Measurements from ENCODE around the gene CTSK.

Gene CTSK

DNA sequence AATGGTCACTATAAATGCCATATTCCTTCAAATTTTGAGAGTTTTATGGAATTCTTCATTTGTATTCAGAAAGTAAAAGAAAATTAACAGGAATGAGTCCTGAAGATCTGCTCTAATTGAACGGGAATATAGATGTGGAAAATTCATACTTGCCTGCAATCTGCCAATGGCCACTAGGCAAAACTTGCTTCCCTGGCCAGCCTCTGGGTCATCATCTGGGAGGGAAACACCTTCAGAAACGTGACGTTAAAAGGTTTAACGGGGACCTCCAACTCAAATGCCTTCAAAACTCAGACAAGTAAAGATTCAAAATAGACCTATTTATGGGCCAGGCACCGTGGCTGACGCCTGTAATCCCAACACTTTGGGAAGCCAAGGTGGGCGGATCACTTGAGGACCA is 21.7 kb upstream of the CTSK start:
- no peak for TF ChIP-seq TAF1 (IDR thresholded peaks at IDR 0.05; ENCODE audit: borderline replicate concordance, insufficient read depth, low read length)
- TF ChIP-seq SIN3A (IDR thresholded peaks at IDR 0.05; ENCODE audit: borderline replicate concordance, insufficient read depth, low read length): no peak
- TF ChIP-seq POLR2AphosphoS5 (IDR thresholded peaks at IDR 0.05; ENCODE audit: low read depth, low read length): no peak
- TF ChIP-seq, protein P1, sequence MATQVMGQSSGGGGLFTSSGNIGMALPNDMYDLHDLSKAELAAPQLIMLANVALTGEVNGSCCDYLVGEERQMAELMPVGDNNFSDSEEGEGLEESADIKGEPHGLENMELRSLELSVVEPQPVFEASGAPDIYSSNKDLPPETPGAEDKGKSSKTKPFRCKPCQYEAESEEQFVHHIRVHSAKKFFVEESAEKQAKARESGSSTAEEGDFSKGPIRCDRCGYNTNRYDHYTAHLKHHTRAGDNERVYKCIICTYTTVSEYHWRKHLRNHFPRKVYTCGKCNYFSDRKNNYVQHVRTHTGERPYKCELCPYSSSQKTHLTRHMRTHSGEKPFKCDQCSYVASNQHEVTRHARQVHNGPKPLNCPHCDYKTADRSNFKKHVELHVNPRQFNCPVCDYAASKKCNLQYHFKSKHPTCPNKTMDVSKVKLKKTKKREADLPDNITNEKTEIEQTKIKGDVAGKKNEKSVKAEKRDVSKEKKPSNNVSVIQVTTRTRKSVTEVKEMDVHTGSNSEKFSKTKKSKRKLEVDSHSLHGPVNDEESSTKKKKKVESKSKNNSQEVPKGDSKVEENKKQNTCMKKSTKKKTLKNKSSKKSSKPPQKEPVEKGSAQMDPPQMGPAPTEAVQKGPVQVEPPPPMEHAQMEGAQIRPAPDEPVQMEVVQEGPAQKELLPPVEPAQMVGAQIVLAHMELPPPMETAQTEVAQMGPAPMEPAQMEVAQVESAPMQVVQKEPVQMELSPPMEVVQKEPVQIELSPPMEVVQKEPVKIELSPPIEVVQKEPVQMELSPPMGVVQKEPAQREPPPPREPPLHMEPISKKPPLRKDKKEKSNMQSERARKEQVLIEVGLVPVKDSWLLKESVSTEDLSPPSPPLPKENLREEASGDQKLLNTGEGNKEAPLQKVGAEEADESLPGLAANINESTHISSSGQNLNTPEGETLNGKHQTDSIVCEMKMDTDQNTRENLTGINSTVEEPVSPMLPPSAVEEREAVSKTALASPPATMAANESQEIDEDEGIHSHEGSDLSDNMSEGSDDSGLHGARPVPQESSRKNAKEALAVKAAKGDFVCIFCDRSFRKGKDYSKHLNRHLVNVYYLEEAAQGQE (IDR thresholded peaks at IDR 0.05; ENCODE audit: insufficient read depth in 1 of 2, low read depth in 2 of 2, low read length in 2 of 2): no peak
- TF ChIP-seq FOXP2 (optimal IDR thresholded peaks at IDR 0.05; ENCODE audit: borderline replicate concordance, extremely low read depth, extremely low read length, insufficient read depth): no peak

DNA sequence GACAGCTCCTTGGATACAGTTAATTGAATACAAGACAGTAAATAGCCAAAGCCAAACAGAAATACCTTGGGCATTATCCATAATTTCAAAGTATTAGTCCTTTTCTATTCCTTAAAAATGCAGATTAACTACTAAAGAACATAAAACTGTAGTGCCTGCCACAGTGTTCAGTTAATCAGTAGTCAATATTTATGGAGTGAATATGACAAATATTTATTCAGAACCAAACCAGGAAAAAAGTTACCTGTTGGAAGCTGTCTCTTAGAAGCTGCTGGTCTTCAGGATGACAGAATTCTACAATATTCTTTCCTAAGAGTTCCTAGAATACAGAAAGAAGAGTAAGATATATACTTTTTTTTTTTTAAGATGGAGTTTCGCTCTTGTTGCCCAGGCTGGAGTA is 18.2 kb upstream of the CTSK start:
- TF ChIP-seq POLR2AphosphoS5 (IDR thresholded peaks at IDR 0.05; ENCODE audit: low read depth, low read length): no peak
- TF ChIP-seq, protein P1 (IDR thresholded peaks at IDR 0.05; ENCODE audit: insufficient read depth in 1 of 2, low read depth in 2 of 2, low read length in 2 of 2): no peak
- TF ChIP-seq FOXP2 (optimal IDR thresholded peaks at IDR 0.05; ENCODE audit: borderline replicate concordance, extremely low read depth, extremely low read length, insufficient read depth): no peak
- no peak for TF ChIP-seq SIN3A (IDR thresholded peaks at IDR 0.05; ENCODE audit: borderline replicate concordance, insufficient read depth, low read length)
- no peak for TF ChIP-seq TAF1 (IDR thresholded peaks at IDR 0.05; ENCODE audit: borderline replicate concordance, insufficient read depth, low read length)

DNA sequence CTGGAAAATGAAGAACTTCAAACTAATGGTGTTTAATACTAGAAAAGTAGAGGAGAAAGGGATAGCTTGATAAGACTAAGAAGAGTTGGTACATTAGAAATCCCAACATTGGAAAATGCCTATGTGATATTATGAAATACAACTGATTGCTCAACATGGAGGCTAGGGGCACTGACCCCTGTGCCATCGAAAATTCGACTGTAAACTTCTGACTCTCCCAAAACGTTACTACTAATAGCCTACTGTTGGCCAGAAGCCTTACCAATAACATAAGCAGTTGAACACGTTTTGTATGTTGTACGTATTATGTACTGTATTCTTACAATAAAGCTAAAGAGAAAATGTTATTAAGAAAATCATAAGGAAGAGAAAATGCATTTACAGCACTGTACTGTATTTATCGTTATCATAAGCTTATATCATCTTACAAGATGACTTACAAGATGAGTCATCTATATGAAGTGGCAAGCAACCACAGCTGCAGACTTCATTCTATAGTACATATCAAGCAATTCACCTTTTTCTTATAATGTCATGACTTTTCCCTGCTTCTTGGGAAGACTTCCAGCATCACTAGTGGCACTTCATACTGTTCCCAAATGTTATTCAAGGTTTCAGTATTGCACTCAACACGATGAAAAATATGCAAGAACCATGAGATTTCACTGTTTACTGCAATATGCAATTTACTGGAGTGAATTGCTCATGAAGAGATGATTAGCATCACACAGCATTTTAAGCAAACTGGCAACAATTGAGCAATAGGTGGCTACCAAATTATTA is 12.9 kb upstream of the CTSK start:
- no peak for TF ChIP-seq FOXP2 (optimal IDR thresholded peaks at IDR 0.05; ENCODE audit: borderline replicate concordance, extremely low read depth, extremely low read length, insufficient read depth)
- no peak for TF ChIP-seq SIN3A (IDR thresholded peaks at IDR 0.05; ENCODE audit: borderline replicate concordance, insufficient read depth, low read length)
- TF ChIP-seq, protein P1 (IDR thresholded peaks at IDR 0.05; ENCODE audit: insufficient read depth in 1 of 2, low read depth in 2 of 2, low read length in 2 of 2): no peak
- no peak for TF ChIP-seq TAF1 (IDR thresholded peaks at IDR 0.05; ENCODE audit: borderline replicate concordance, insufficient read depth, low read length)
- no peak for TF ChIP-seq POLR2AphosphoS5 (IDR thresholded peaks at IDR 0.05; ENCODE audit: low read depth, low read length)

DNA sequence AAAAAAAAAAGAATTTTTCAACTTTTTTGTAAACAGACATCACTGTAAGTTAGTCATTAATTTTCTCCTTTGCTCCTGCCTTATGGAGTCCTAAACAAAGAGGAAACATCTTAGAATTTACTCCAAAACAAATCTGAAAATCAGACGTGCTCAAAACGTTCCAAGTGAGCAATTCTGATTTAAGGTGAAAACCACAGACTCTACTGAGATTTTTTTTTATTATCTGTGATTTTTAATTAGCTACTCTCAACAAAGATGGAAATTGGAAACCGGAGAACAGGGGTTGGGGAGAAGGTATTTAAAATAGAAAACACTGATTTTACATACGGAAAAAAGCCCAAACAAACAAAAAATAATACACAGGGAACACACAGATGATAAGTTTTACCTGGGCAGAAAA is 7.8 kb upstream of the CTSK start:
- TF ChIP-seq SIN3A (IDR thresholded peaks at IDR 0.05; ENCODE audit: borderline replicate concordance, insufficient read depth, low read length) (no peak), POLR2AphosphoS5 (IDR thresholded peaks at IDR 0.05; ENCODE audit: low read depth, low read length) (no peak), FOXP2 (optimal IDR thresholded peaks at IDR 0.05; ENCODE audit: borderline replicate concordance, extremely low read depth, extremely low read length, insufficient read depth) (no peak), TAF1 (IDR thresholded peaks at IDR 0.05; ENCODE audit: borderline replicate concordance, insufficient read depth, low read length) (no peak)
- TF ChIP-seq, protein P1 (IDR thresholded peaks at IDR 0.05; ENCODE audit: insufficient read depth in 1 of 2, low read depth in 2 of 2, low read length in 2 of 2): no peak

All from PFSK-1 (cell line).